HG02759 (cell line): ENCODE data around the gene SLC6A16.
"Not testable (repeated sequence)": the region's sequence is repeated elsewhere in the genome, so short reads cannot be mapped to it uniquely, and the experiment has no call there.

Experiments used
- ATAC-seq: cut with Tn5 transposase; IDR thresholded peaks from one replicate; pipeline ENCODE4 v1.9.1; 2021; ENCODE audit warnings: mild to moderate bottlenecking, moderate library complexity; ENCODE audit not compliant: unreplicated experiment

SLC6A16 gene

GRCh38 chr19:49331616-49332055, 6.6 kb upstream of the SLC6A16 start:
- no peak for ATAC-seq

DNA sequence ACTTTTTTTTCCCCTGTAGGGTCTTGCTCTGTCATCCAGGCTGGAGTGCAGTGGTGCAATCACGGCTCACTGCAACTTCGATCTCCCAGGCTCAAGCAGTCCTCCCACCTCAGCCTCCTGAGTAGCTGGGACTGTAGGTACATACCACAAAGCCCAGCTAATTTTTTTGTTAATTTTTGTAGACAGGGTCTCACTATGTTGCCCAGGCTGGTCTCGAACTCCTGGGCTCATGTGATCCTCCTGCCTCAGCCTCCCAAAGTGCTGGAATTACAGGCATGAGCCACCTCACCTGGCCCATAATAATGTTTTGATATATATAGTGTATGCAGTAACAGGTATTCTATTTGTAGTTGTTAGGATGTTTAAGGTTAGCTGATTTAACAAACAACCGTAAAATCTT, 6.2 kb upstream of the SLC6A16 start:
- not testable (repeated sequence) for ATAC-seq

- no peak for ATAC-seq
Measured at GRCh38 chr19:49328741-49329140, 3.8 kb upstream of the SLC6A16 start.

DNA sequence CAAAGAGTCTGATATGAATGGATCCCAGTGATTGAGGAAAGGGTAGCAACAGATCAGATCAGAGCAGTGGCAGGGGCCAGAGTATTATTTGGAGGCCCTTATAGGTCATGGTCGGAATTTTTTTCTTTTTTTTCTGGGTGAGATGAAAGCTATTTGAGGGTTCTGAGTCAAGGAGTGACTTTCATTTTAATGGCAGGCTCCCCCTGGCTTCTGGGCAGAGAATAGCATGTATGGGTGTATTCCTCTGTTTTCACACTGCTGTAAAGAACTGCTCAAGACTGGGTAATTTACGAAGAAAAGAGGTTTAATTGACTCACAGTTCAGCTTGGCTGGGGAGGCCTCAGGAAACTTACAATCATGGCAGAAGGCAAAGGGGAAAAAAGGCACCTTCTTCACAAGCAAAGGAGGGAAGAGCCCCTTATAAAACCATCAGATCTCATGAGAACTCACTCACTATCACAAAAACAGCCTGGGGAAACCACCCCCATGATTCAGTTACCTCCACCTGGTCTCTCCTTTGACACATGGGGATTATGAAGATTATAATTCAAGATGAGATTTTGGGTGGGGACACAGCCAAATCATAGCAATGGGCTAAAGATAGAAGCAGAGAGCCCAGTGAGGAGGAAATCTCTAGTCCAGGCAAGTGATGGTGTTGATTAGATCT, 3.0 kb upstream of the SLC6A16 start:
- no peak for ATAC-seq

DNA sequence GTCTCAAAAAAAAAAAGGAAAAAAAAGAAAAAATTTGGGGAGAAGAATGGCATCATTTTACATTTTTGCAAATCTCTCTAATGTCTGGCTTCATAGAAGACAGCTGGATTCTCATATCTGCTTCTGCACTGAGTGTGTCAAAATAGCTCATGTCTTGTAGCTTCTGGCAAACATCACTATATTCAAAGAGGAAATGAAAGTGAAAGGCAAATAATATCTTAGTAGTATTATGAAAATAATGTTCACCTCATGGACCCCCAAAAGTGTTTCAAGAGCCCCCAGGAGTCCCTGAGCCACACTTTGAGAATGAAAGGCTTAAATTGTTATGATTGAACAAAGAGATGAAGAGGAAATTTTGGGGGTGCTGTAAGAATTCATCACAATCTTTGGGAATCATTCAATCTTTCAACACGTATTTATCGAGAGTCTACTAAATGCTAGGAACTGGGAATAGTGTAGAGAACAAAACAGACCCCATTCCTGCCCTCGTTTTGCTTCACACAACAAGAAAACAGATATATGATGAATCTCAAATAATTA, 1.2 kb upstream of the SLC6A16 start:
- no peak for ATAC-seq

DNA sequence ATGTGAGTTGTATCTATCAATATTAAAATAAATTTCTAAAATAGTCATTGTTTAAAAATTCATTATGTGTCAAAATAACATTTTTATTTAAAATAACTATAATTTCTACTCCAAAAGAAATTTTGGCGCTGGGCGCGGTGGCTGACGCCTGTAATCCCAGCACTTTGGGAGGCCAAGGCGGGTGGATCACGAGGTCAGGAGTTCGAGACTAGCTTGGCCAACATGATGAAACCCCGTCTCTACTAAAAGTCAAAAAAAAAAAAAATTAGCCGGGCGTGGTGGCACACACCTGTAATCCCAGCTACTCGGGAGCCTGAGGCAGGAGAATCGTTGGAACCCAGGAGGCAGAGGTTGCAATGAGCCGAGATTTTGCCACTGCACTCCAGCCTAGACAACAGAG, 765 bp upstream of the SLC6A16 start:
- not testable (repeated sequence) for ATAC-seq

- no peak for ATAC-seq
Measured at GRCh38 chr19:49318296-49318695, 6.7 kb downstream of the SLC6A16 start.

DNA sequence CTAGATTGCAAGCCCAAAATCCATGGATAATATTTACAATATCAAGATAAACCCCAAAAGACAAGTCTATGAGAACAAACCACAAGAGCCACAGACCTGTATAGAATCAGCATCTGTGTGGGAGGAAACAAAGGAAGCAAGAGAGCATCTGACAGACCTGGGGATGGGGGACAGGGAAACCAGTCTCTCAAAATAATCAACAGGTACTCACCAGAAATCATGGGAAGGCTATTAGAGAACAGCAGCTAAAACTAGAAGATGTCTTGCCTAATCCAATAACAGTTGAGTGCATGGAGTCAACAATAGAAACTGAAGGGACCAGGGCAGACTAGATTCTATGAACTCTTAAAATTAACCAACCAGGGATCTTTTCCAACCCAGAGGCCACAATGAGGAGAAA, 8.7 kb downstream of the SLC6A16 start:
- ATAC-seq = no peak

DNA sequence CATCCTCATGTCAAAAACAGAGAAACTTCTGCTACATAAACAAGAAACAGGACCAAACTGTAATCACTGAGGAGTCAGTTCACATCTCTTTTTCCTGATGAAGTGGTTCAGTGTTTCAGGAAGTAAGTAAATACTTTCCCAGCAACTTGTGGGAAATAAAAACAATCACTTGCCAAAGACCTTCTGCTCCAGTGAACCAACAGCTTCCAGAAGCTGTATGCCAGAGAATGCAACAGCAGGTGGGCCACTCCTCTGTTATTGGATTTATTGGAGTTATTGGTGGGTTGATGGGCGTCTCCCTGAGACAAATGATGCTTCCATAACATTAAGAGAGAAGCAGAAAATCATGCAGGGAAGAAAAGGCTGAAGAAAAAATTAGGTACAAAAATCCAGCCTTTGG, 9.9 kb downstream of the SLC6A16 start:
- ATAC-seq = no peak

GRCh38 chr19:49309087-49309486, 15.9 kb downstream of the SLC6A16 start:
- ATAC-seq = no peak

- ATAC-seq = not testable (repeated sequence)
Measured at GRCh38 chr19:49306734-49307133, 18.3 kb downstream of the SLC6A16 start.

DNA sequence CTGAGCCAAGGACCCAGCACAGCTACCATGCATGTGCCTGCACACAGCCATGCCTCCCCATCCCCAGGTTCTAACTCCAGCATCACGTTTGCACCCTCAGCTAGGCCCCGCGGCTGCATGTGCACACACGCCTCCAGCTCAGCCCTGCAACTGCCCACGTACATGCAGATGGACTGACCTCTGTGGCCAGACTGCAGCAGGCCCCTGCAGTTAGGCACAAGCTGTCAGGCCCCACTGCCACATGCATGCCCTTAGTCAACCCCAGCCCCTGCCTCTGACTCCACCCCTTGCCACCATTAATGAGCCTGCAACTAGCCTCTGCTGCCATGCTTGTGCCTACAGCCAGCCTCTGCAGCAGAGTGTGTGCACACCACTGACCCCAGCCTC, 23.1 kb downstream of the SLC6A16 start:
- ATAC-seq = no peak

- peak; percentile 68 for ATAC-seq
Measured at GRCh38 chr19:49301165-49301865, 23.7 kb downstream of the SLC6A16 start.

GRCh38 chr19:49298653-49299052, 26.3 kb downstream of the SLC6A16 start:
- not testable (repeated sequence) for ATAC-seq

DNA sequence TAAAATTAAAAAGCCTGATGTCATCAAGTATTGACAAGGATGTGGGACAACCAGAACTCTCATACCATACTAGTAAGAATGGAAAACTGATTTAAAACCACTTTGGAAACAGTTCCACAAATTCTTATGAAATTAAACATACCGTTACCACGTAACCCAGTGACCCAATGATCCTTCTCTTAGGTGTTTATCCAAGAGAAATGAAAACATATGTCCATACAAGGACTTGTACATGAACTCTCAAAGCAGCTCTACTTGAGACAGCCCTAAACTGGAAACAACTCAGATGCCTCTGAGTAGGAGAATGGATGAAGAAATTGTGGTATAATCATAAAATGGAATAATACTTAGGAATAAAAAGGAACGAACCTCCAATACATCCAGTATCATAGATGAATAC, 27.6 kb downstream of the SLC6A16 start:
- ATAC-seq = no peak

DNA sequence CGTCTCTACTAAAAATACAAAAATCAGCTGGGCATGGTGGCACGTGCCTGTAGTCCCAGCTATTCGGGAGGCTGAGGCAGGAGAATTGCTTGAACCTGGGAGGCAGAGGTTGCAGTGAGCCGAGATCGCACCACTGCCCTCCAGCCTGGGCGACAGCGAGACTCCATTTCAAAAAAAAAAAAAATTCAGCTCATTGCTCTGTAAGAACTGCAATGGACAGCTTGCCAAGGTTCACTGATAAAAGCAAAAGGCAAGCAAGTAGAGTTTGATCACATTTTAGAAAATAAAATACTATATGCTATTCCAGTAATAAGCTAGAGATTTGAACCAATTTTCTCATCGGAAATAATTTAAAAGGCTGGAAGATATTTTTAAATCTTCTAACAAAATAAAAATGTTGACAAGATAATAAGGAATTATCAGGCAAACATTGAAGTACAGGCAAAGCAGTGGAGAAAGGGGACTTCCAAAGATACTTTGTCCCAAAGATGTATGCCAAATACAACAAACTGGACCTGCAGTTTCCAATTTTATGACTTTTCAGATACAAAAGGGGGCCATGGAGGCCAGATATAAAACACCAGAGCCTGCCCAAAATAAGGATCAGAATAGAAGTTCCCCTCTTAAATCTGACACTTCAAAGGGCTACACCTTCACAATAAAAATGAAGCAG, 29.6 kb downstream of the SLC6A16 start:
- ATAC-seq = no peak

DNA sequence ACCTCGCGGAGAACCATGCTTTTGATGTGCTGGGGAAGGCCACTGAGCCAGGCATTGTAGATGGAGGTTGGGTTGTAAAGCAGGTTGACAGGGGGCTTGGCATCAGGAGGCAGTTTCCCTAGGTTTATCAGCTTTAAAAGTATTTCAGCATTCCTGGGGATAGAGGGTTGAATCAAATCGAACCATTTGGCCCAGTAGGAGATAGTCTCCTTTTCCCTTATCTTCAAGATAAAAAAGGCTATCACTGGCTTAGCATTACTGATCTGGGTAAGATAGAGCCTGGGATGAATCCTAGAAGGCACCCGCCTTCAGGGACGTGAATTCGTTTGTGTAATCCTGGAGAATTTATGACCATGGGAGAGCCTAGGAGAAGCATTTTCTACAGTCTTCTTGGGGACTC, 30.6 kb downstream of the SLC6A16 start:
- ATAC-seq = no peak

- no peak for ATAC-seq
Measured at GRCh38 chr19:49290517-49290916, 34.5 kb downstream of the SLC6A16 start.

GRCh38 chr19:49289286-49289685, 35.7 kb downstream of the SLC6A16 start:
- not testable (repeated sequence) for ATAC-seq

GRCh38 chr19:49288205-49288604, 36.8 kb downstream of the SLC6A16 start:
- ATAC-seq = not testable (repeated sequence)

- ATAC-seq = no peak
Measured at GRCh38 chr19:49287141-49287770, 37.7 kb downstream of the SLC6A16 start.
